Endothelial cell of umbilical vein (primary cell): Measurements from ENCODE around the gene TMEM184B. TPM values are rescaled to one million over a fixed set of nuclear protein-coding genes. Genes with fewer than 3 reads are reported as not detected.

Experiments
- BruUV-seq: library from RNA; stranded (reverse); fragments of 400-500 nt; replicated peaks from 2 replicates; lab custom pipeline; 2021; lab: Mats Ljungman, UMichigan
- CTCF ChIA-PET: fragments of 300-600, 350-600 bp; sonication (Branson Sonifier 250); formaldehyde crosslinking; loops from one replicate; lab custom pipeline; 2021; ENCODE audit warnings: antibody characterized with exemption, inconsistent platforms; lab: Charles Lee
- POLR2A ChIA-PET: fragments of 300-600, 350-600 bp; sonication (Branson Sonifier 250); formaldehyde crosslinking; loops from one replicate; lab custom pipeline; 2021; ENCODE audit warnings: antibody characterized with exemption, inconsistent platforms; lab: Charles Lee
- DNase-seq: peaks from one replicate; pipeline ENCODE4 v3.0.0-alpha.2; 2011; ENCODE audit warnings: low read depth, low spot score
- FAIRE-seq: peaks from 2 replicates; lab custom pipeline; 2011; peaks lifted over from hg19 to GRCh38; lab: Jason Lieb, UNC
- H2AFZ ChIP-seq: 2 replicates; pipeline ENCODE4 v1.6.0; 2012; ENCODE audit warnings: low read depth, low read length, control low read depth, inconsistent platforms
- H3K27ac ChIP-seq: 2 replicates; pipeline ENCODE4 v1.5.1; 2011; ENCODE audit warnings: low read depth, mild to moderate bottlenecking, control low read depth, low read length, moderate library complexity; ENCODE audit not compliant: insufficient read depth
- H3K27me3 ChIP-seq, 2 experiments: 2 replicates each; pipeline versions ENCODE4 v1.6.0 to v1.6.1; 2011; ENCODE audit warnings: low read length in 2 of 2, mixed read lengths in 1 of 2; ENCODE audit not compliant: control insufficient read depth in 2 of 2, insufficient read depth in 2 of 2
- H3K36me3 ChIP-seq, 2 experiments: 2 replicates in 1 of 2; 3 replicates in 1 of 2; pipeline ENCODE4 v1.5.1; 2011; ENCODE audit warnings: low read length in 2 of 2, mild to moderate bottlenecking in 1 of 2, moderate library complexity in 1 of 2; ENCODE audit not compliant: control insufficient read depth in 2 of 2, insufficient read depth in 2 of 2; ENCODE audit errors: extremely low read depth in 1 of 2
- H3K4me1 ChIP-seq: 3 replicates; pipeline ENCODE4 v1.5.1; 2011; ENCODE audit warnings: mild to moderate bottlenecking, low read length; ENCODE audit not compliant: control insufficient read depth, insufficient read depth; ENCODE audit errors: extremely low read depth
- H3K4me2 ChIP-seq: 2 replicates; pipeline ENCODE4 v1.6.1; 2011; ENCODE audit warnings: low read length, control low read depth, mixed read lengths; ENCODE audit not compliant: insufficient read depth
- H3K4me3 ChIP-seq, 3 experiments: fragments of 200-600 bp in 1 of 3; sonication (generic), shearing (Covaris generic) in 1 of 3; replicated peaks in 1 of 3; 2 replicates each; pipeline ENCODE4 v1.5.1; 2011 to 2016; ENCODE audit warnings: control low read depth in 3 of 3, low read length in 3 of 3, mild to moderate bottlenecking in 2 of 3, inconsistent platforms in 1 of 3, low read depth in 1 of 3, moderate library complexity in 1 of 3; ENCODE audit not compliant: insufficient read depth in 1 of 3
- H3K79me2 ChIP-seq: 2 replicates; pipeline ENCODE4 v1.6.0; 2012; ENCODE audit warnings: low read length, inconsistent platforms; ENCODE audit not compliant: control insufficient read depth, insufficient read depth
- H3K9ac ChIP-seq: replicated peaks from 2 replicates; pipeline ENCODE3; 2011; ENCODE audit warnings: low read length, control low read depth; ENCODE audit not compliant: insufficient read depth; ENCODE audit errors: extremely low read depth
- H3K9me1 ChIP-seq: replicated peaks from 3 replicates; pipeline ENCODE4 v1.6.0; 2011; ENCODE audit warnings: mild to moderate bottlenecking, low read length; ENCODE audit not compliant: control insufficient read depth, insufficient read depth; ENCODE audit errors: extremely low read depth
- H3K9me3 ChIP-seq: replicated peaks from 2 replicates; pipeline ENCODE4 v1.5.1; 2012; ENCODE audit warnings: low read length, inconsistent platforms; ENCODE audit not compliant: control insufficient read depth, insufficient read depth
- H4K20me1 ChIP-seq: replicated peaks from 2 replicates; pipeline ENCODE3; 2011; ENCODE audit warnings: mild to moderate bottlenecking, low read length; ENCODE audit not compliant: control insufficient read depth, insufficient read depth; ENCODE audit errors: extremely low read depth
- CTCF ChIP-seq, 2 donors: IDR thresholded peaks; 1 replicate in 1 of 2; 2 replicates in 1 of 2; pipeline ENCODE4 v1.5.1; 2011; ENCODE audit warnings: low read length in 2 of 2, mild to moderate bottlenecking in 2 of 2, moderate library complexity in 2 of 2, control low read depth in 1 of 2, inconsistent platforms in 1 of 2, low read depth in 1 of 2; ENCODE audit not compliant: insufficient read depth in 1 of 2; ENCODE audit errors: extremely low read depth in 1 of 2
- EZH2 ChIP-seq: IDR thresholded peaks from 2 replicates; pipeline ENCODE4 v1.6.1; 2012; ENCODE audit warnings: borderline replicate concordance, low read depth, mild to moderate bottlenecking, moderate library complexity, low read length, inconsistent platforms; ENCODE audit not compliant: severe bottlenecking
- FOS ChIP-seq: IDR thresholded peaks from 2 replicates; pipeline ENCODE4 v1.6.1; 2011; ENCODE audit warnings: mild to moderate bottlenecking, low read length, moderate library complexity, borderline replicate concordance; ENCODE audit not compliant: insufficient read depth
- GATA2 ChIP-seq: IDR thresholded peaks from 2 replicates; pipeline ENCODE4 v1.7.0; 2011; ENCODE audit warnings: low read depth, mild to moderate bottlenecking, moderate library complexity, mixed read lengths, low read length; ENCODE audit not compliant: insufficient read length, insufficient read depth
- JUN ChIP-seq: IDR thresholded peaks from 2 replicates; pipeline ENCODE4 v1.6.1; 2011; ENCODE audit warnings: borderline replicate concordance, low read depth; ENCODE audit not compliant: insufficient read length, insufficient read depth
- MYC ChIP-seq: IDR thresholded peaks from one replicate; pipeline ENCODE4 v1.6.1; 2011; ENCODE audit warnings: mild to moderate bottlenecking, low read depth, low read length
- POLR2A ChIP-seq: IDR thresholded peaks from 2 replicates; pipeline ENCODE4 v1.6.1; 2012; ENCODE audit warnings: low read depth, mild to moderate bottlenecking, control low read depth, low read length
- POLR2AphosphoS5 ChIP-seq: IDR thresholded peaks from 2 replicates; pipeline ENCODE4 v1.6.1; 2012; ENCODE audit warnings: low read depth, mild to moderate bottlenecking, control low read depth, low read length, moderate library complexity; ENCODE audit not compliant: insufficient read depth
- dilution Hi-C: fragments of 300-500 bp; cut with MboI; formaldehyde crosslinking; loops from one replicate; pipeline ENCODE4 v1.15.0; 2019; ENCODE audit warnings: low sequenced_read_pairs; ENCODE audit not compliant: extremely low pct_ligation_motif_present
- intact Hi-C: fragments of 100-400 bp; cut with micrococcal nuclease; formaldehyde crosslinking; loops from one replicate; pipeline ENCODE4 v1.10.0; 2022
- polyA plus RNA-seq, 4 experiments: library from polyadenylated mRNA; depleted of rRNA in 3 of 4; stranded (reverse) in 3 of 4; unstranded in 1 of 4; fragments of >200 nt; gene quantifications; 2 replicates each; pipeline versions ENCODE4 v1.2.1 to v1.2.3, GENCODE V29; 2011 to 2012; ENCODE audit warnings: missing spikeins in 1 of 4
- total RNA-seq: library from RNA; stranded (reverse); gene quantifications from 2 replicates; pipeline ENCODE4 v1.2.3, GENCODE V29; 2021
- TF ChIP-seq, protein P1 (sequence below): IDR thresholded peaks from 2 replicates; pipeline ENCODE4 v1.6.1; 2011; ENCODE audit not compliant: insufficient read depth, insufficient read length

TMEM184B gene
- total and polyA plus RNA-seq, 2 donors (not counting 3 experiments of a cell fraction or from before 2014, with no cell fraction given) = 72.5 to 96.6 TPM

DNA sequence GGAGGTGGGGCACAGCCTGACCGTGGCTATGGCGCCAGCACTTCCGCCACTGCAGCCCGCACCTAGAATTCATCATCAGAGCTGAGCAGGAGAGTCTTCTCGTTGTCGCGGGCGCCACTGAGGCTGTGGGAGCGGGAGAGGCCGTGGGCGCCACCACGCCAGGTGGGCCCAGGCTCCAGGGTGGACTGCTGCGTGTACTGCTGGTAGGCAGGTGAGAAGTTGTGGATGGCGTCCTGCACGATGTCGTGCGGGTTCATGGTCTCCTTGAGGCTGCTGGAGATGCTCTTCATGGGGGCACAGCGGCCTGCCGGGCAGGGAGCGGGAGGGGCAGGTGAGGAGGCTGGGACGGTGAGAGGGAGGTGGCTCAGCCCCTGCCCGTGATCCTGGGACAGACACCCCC lies 51.4 kb downstream of the TMEM184B start:
- Histone ChIP-seq H3K36me3 (peaks cover 4 to 30% of the 10 kb centered on the region in 2 experiments), H2AFZ (no peak overlapping the region), H3K27ac (no peak overlapping the region), H3K4me3 (no peak overlapping the region), H3K27me3 (no peaks in the 10 kb centered on the region), H3K4me1 (peaks cover 40% of the 10 kb centered on the region), H3K9ac (no peak overlapping the region), H3K4me2 (no peak overlapping the region), H3K79me2 (no peaks in the 10 kb centered on the region), H3K9me3 (no peaks in the 10 kb centered on the region), H4K20me1 (no peaks in the 10 kb centered on the region), H3K9me1 (no peaks in the 10 kb centered on the region)
- FAIRE-seq = no peak
- POLR2A ChIA-PET = no interaction called here
- dilution Hi-C loops = no loop called here
- DNase-seq = no peak
- BruUV-seq = no TSS peak
- CTCF ChIA-PET = interaction anchor here (1.5 kb wide), 1 partner anchor 19 kb away, joined by 4 read pairs; no protein-coding TSS in a partner anchor
- TF ChIP-seq FOS (no peak), GATA2 (no peak), JUN (no peak), MYC (no peak), CTCF (IDR thresholded peaks at IDR 0.05; ENCODE audit: extremely low read depth in 1 of 2, insufficient read depth in 1 of 2, low read depth in 1 of 2, low read length in 2 of 2) (no peak), POLR2A (no peak), POLR2AphosphoS5 (no peak), EZH2 (no peak)
- TF ChIP-seq, protein P1, sequence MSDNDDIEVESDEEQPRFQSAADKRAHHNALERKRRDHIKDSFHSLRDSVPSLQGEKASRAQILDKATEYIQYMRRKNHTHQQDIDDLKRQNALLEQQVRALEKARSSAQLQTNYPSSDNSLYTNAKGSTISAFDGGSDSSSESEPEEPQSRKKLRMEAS = no peak
- intact Hi-C loops = no loop called here
